HG03108 (cell line): ENCODE data around the gene LARP7.
"Not testable (repeated sequence)": the region's sequence is repeated elsewhere in the genome, so short reads cannot be mapped to it uniquely, and the experiment has no call there.

Experiments
- ATAC-seq: cut with Tn5 transposase; IDR thresholded peaks from one replicate; pipeline ENCODE4 v1.9.1; 2021; ENCODE audit warnings: moderate library complexity; ENCODE audit not compliant: unreplicated experiment

The LARP7 gene

DNA sequence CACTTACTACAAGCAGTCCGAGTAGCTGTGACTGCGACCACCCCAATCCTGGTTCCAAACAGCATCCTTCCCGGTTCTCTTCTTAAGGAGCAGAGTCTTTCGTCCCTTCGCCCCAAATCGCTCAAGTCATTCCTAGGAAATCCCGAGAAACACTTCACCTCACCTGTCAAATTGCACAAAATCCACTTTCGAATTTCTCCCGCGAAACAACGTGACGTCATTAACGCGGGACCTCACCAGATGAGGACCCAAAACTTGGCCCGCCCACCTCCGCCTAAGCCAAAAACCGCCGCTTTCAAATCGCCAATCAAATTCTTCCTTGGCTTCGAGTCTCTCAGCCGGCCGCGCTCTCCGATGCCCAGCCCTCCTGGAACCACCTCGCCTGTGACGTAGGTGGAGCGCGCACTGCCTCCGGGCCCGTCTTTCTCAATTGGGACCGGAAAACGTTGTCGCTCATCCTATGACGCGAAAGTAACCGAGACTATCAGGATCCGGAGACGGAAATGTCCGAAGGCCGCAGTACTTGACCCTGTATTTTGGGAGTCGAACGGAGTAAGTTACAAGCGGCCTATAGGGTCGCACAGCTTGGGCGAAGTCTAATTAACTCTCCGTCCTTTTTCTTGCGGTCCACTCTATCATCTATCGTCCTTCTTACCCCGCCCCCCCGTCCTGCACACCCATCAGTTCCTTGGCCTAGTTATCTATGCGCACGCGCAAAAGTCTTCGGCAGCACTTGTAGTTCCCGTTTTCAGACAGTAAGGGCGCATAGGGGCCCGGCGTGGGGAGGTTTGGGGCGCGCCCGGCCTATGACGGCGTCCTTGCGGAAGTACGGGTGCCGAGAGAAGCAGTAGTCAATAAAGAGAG, at the start of gene LARP7, which contains the start of gene ZGRF1:
Gene LARP7 (plus strand): TSS at position 456 of the 864 bp plus-strand sequence. CDS start 7,527 bp downstream, outside the sequence.
Gene ZGRF1 (minus strand): TSS at position 222 of the 864 bp plus-strand sequence. CDS start 3,733 bp downstream, outside the sequence.
- peak; percentile 93 for ATAC-seq

- no peak for ATAC-seq
Measured at GRCh38 chr4:112589206-112589605, 47.7 kb upstream of the LARP7 start.

- ATAC-seq: no peak
Measured at GRCh38 chr4:112591593-112591992, 45.4 kb upstream of the LARP7 start.

- ATAC-seq: no peak
Measured at GRCh38 chr4:112592717-112593116, 44.2 kb upstream of the LARP7 start.

DNA sequence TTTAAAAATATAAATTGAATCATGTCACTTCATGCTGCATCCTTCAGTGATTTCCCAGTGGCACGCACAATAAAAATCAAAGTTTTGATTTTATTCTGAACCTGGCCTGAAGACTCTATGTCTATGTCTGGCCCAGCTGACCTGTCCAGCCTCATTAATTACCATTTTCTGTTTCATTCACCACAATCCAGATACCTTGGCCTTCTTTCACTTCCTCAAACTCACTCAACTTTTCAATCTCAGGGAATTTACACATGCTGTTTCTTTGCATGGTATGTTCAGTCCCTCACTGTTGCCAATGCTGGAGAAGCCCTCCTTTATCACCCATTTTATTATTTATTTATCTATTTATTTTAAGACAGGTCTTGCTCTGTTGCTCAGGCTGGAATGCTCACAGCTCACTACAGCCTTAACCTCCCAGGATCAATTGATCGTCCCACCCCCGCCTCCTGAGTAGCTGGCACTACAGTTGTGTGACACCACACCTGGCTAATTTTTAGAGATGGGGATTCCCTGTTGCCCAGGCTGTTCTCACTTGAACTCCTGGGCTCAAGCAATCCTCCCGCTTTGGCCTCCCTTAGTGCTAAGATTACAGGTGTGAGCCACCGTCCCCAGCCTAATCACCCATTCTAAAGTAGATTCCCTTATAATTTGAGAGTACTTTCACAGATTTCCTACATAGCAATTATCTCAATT, 43.4 kb upstream of the LARP7 start:
- ATAC-seq: no peak

GRCh38 chr4:112594993-112595392, 42.0 kb upstream of the LARP7 start:
- ATAC-seq: no peak

- no peak for ATAC-seq
Measured at GRCh38 chr4:112604589-112604988, 32.4 kb upstream of the LARP7 start.

DNA sequence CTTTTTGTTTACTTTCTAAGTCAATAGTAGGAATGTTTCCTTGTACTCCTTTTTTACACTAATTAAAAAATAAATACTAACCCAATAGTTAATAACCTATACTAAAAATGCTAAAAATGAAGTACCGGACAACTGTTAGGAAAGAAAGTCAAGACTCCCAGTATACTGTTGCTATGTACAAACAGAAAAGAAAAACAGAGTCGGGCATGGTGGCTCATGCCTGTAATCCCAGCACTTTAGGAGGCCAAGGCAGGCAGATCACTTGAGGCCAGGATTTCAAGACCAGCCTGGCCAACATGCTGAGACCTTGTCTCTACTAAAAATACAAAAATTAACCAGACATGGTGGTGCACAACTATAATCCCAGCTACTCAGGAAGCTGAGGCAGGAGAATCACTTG, 24.1 kb upstream of the LARP7 start:
- ATAC-seq: not testable (repeated sequence)

DNA sequence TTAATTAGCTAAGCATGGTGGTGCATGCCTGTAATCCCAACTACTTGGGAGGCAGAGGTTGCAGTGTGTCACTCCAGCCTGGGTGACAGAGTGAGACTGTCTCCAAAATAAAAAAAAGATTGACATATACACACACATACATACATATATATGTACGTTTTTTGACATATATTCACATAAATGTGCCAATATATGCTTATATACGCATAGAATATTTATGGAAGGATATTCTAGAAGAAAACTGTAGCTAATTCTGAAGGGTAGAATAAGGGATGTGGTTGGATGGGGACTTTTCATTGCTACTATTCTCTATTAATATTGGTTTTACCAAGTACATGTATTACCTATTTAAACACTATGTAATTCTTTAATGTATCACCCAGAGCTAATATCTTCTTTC, 20.0 kb upstream of the LARP7 start:
- ATAC-seq: no peak

DNA sequence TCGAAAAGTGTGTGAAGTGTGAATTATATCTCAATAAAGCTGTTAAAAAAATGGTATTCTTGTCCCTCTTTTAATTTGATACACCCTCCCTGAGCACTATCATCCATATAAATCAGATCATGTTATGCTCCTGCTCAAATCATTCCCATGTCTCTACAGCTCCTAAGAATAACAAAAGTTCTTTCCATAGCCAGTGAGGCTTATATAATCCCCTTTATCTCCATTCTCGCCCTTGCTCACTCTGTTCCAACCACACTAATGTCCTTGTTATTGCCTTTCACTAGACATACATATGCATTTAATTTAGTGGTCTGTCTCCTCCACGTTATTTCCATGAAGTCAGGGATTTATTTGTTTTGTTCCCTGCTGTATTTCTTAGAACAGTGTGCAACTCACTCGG, 10.7 kb upstream of the LARP7 start:
- no peak for ATAC-seq

DNA sequence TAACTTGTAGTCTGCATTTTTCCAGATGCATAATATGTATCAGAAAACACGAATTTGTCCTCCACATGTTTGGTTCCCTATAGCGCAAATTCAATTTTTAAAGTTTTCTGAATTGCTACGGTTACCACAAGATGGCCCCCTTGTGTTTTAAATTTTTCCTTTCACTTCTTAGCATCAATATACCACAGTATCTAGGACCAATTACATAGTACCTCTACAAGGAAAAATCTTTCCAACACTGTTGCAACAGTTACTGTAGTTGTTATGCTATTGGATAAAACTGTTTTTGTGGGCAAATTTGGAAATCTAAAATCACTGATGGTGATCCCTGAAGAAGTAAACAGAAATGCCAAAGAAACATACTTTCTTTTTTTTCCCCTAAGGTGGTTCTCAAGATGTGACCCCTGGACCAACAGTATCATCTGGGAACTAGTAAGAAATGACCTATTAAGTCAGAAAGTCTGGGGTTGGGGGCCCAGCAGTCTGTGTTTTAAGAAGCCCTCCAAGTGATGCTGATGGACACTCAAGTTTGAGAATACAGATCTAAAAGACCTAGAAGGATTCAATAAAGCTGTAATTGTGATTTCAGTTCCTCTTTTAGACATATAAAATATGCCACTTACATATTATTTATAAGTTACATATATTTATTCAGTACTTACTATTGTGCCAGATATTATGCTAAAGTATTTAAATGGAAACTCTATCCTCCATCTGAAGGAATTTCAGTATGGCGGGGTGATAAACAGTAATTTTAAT, 3.3 kb upstream of the LARP7 start:
- ATAC-seq: no peak

DNA sequence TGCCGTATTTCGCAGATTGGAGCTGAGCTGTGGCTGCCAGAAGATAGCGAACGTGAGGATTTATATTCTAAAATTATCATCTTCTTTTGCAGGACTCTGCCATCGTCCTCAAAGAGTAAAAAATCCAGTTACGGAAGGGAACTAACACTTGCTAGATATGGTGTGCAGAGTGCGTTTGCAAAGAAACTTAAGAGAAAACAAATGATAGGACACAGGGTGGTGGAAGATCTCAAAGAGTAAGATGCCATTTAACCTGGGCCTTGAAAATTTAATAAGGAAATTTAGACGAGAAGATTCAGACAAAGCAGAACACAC, 566 bp downstream of the LARP7 start:
- peak; percentile 2 for ATAC-seq

GRCh38 chr4:112642526-112642925, 5.6 kb downstream of the LARP7 start:
- ATAC-seq: no peak

DNA sequence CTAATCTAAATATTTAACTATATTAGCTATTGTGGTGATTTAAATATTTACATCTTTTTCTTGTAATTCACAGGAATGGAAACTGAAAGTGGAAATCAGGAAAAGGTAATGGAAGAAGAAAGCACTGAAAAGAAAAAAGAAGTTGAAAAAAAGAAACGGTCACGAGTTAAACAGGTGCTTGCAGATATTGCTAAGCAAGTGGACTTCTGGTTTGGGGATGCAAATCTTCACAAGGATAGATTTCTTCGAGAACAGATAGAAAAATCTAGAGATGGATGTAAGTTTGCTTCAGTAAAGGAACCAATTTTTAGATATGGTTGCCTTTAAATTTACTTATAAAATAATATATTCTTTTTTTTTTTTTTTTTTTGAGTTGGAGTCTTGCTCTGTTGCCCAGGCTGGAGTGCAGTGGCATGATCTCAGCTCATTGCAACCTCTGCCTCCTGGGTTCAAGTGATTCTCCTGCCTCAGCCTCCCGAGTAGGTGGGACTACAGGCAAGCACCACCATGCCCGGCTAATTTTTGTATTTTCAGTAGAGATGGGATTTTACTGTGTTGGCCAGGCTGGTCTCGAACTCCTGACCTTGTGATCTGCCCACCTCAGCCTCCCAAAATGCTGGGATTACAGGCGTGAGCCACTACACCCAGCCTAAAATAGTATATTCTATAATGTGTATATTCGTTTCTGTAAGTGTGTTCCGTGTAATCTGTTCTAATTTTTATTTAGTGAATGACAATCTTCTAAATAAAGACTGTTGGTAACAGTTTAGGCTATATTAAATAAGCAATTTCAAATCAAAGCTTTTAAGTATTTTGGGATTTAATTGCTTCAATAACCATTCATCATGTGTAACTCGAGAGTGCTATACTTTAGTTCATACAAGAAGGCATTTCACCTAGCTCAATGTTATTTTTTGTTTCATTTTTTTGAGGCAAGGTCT, 7.9 kb downstream of the LARP7 start:
- not testable (repeated sequence) for ATAC-seq

DNA sequence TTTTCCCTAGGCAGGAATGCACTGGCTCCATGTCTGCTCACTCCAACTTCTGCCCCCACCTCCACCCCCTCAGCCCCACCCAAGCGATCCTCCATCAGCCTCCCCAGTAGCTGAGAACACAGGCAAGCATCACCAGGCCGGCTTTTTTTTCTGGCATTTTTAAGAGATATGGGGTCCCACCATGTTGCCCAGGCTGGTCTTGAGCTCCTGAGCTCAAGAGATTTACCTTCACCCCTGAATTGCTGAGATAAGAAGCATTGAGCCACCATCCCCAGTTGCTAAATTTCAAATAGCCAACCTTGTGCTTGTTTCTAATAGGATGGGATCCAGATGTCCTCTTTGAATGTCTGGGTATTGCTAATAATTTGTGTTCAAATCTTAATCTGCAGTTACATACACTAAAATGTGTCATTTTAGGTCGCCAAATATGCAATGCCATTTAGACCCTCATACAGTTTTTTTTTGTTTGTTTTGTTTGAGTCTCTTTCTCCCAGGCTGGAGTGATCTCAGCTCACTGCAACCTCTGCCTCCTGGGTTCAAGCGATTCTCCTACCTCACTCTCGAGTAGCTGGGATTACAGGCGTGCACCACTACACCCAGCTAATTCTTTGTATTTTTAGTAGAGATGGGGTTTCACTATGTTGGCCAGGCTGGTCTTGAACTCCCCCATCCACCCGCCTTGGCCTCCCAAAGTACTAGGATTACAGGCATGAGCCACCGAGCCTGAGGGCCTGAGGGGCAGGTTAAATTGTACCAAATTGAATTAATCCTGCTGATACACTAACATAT, 8.8 kb downstream of the LARP7 start:
- no peak for ATAC-seq

DNA sequence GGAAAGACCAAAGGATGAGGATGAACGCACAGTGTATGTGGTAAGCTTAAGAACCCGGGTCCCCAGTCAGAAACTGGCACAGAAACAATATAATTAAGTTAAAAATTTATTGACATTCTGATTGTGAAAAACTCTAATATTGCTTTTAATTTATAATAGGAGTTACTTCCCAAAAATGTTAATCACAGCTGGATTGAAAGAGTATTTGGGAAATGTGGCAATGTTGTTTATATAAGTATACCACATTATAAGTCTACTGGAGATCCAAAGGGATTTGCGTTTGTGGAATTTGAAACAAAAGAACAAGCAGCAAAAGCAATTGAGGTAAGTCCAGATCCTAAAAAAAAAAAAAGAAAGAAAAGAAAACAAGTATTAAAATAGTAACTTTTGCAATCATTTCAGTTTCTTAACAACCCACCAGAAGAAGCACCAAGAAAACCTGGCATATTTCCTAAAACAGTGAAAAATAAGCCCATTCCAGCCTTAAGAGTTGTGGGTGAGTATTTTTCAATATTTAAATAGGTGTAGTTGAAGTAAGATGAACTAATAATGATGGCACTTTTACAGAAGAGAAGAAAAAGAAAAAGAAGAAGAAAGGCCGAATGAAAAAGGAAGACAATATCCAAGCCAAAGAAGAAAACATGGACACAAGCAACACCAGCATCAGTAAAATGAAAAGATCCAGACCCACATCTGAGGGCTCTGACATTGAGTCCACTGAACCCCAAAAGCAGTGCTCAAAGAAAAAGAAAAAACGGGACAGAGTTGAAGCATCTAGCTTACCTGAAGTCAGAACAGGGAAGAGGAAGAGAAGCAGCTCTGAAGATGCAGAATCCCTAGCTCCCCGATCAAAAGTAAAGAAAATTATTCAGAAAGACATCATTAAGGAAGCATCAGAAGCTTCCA, 9.9 kb downstream of the LARP7 start:
- ATAC-seq: no peak

- ATAC-seq: no peak
Measured at GRCh38 chr4:112647785-112648184, 10.8 kb downstream of the LARP7 start.

- no peak for ATAC-seq
Measured at GRCh38 chr4:112648263-112649054, 11.5 kb downstream of the LARP7 start.
